Hepatocyte (in vitro differentiated cells): Measurements from ENCODE around the gene GAL3ST2.

Experiments
- CTCF ChIP-seq: fragments of 200-600 bp; sonication (generic); IDR thresholded peaks from 2 replicates; pipeline ENCODE4 v1.5.1; 2016; ENCODE audit warnings: antibody characterized with exemption, mild to moderate bottlenecking; ENCODE audit not compliant: poor library complexity
- EZH2 ChIP-seq: fragments of 200-600 bp; sonication (generic); IDR thresholded peaks from 2 replicates; pipeline ENCODE4 v1.6.1; 2016; ENCODE audit warnings: antibody characterized with exemption, mild to moderate bottlenecking, borderline replicate concordance
- EZH2phosphoT487 ChIP-seq: fragments of 200-600 bp; sonication (generic); IDR thresholded peaks from one replicate; pipeline ENCODE4 v1.6.1; 2018; ENCODE audit warnings: antibody characterized with exemption, mild to moderate bottlenecking, low read depth, moderate library complexity; ENCODE audit not compliant: unreplicated experiment, severe bottlenecking

DNA sequence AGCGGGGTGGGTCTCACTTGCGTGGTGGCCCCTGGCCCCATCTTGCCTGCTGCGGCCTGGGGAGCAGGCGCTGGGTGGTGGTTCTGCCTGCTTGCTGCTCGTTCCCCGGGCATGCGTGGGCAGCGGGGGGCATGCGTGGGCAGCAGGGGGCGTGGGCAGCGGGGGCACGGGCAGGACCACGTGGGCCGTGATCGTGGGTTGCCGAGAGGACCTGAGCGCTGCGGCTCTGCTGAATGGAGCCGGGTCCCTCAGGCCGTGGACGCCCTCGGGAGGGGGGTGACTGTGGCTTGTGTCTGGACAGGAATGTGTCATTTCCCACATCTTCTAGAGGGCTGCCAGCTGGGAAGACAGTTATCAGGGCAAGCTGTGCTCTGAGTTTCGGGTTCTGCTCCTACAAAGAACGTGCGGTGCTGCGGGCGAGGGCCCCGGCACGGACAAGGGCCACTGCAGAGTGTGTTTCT is 8.3 kb upstream of the GAL3ST2 start:
- TF ChIP-seq CTCF (no peak), EZH2phosphoT487 (no peak), EZH2 (no peak)
